ENCODE measurements around the gene MMP3.

MMP3 gene

GRCh38 chr11:102791271-102792036, 52.0 kb downstream of the MMP3 start:
- no peak for DNase-seq (ENCODE audit: low spot score)

GRCh38 chr11:102788334-102788995, 54.9 kb downstream of the MMP3 start:
- DNase-seq (ENCODE audit: low spot score), result no peak

Measured in hepatic stellate cell (primary cell).